SK-N-MC (cell line): Measurements from ENCODE around the gene TLX2.

Source experiments
- DNase-seq: peaks from one replicate; pipeline ENCODE4 v3.0.0-alpha.2; 2011; ENCODE audit warnings: low read depth, low spot score
- H3K27ac ChIP-seq: fragments of 200-600 bp; sonication (generic); 2 replicates; pipeline ENCODE4 v1.5.1; 2016; ENCODE audit warnings: mixed run types
- H3K36me3 ChIP-seq: fragments of 200-600 bp; sonication (generic); 2 replicates; pipeline ENCODE4 v1.6.1; 2017; ENCODE audit warnings: antibody characterized with exemption, low read length, mixed read lengths; ENCODE audit not compliant: insufficient read depth
- H3K4me3 ChIP-seq: fragments of 200-600 bp; sonication (generic); 2 replicates; pipeline ENCODE4 v1.5.1; 2016
- H3K9ac ChIP-seq: fragments of 200-600 bp; sonication (generic); 2 replicates; pipeline ENCODE4 v1.8.0; 2017; ENCODE audit warnings: mixed run types, mixed read lengths; ENCODE audit not compliant: insufficient read length
- H3K9me3 ChIP-seq: fragments of 200-600 bp; sonication (generic); 2 replicates; pipeline ENCODE4 v1.6.1; 2017; ENCODE audit warnings: low read depth, mild to moderate bottlenecking, antibody characterized with exemption, low read length, moderate library complexity, mixed read lengths
- EZH2 ChIP-seq: fragments of 200-600 bp; sonication (generic); IDR thresholded peaks from one replicate; pipeline ENCODE4 v1.6.1; 2017; ENCODE audit warnings: antibody characterized with exemption
- FOXP2 ChIP-seq: optimal IDR thresholded peaks from 2 replicates; pipeline ENCODE3; 2011; ENCODE audit warnings: mild to moderate bottlenecking, moderate library complexity; ENCODE audit not compliant: insufficient read depth; ENCODE audit errors: extremely low read length, control extremely low read depth
- POLR2AphosphoS5 ChIP-seq: IDR thresholded peaks from 2 replicates; pipeline ENCODE4 v1.6.1; 2012; ENCODE audit warnings: mild to moderate bottlenecking, low read depth, low read length, borderline replicate concordance

Gene TLX2

GRCh38 chr2:74546004-74546403 lies 31.8 kb downstream of the TLX2 start:
- H3K4me3 ChIP-seq = no peak overlapping the region
- no peaks in the 10 kb centered on the region for H3K9me3 ChIP-seq
- no peak overlapping the region for H3K27ac ChIP-seq
- TF ChIP-seq EZH2 = no peak
- no peak for TF ChIP-seq POLR2AphosphoS5
- TF ChIP-seq FOXP2 = no peak
- no peaks in the 10 kb centered on the region for H3K36me3 ChIP-seq
- no peak overlapping the region for H3K9ac ChIP-seq
- no peak for DNase-seq

- no peak for DNase-seq
- no peak for TF ChIP-seq EZH2
- TF ChIP-seq FOXP2 = no peak
- TF ChIP-seq POLR2AphosphoS5 = no peak
- Histone ChIP-seq H3K36me3 (no peaks in the 10 kb centered on the region), H3K27ac (no peak overlapping the region), H3K9ac (peak overlapping the region; percentile 59), H3K9me3 (no peaks in the 10 kb centered on the region), H3K4me3 (peak overlapping the region; percentile 76)
Observed at GRCh38 chr2:74548285-74548899, 34.1 kb downstream of the TLX2 start.

- DNase-seq = no peak
- peak overlapping the region; percentile 59 for H3K9ac ChIP-seq
Observed at GRCh38 chr2:74548900-74549826, 34.9 kb downstream of the TLX2 start.

GRCh38 chr2:74550231-74550630 lies 36.0 kb downstream of the TLX2 start:
- DNase-seq = no peak
- no peak overlapping the region for H3K9ac ChIP-seq
- no peak overlapping the region for H3K4me3 ChIP-seq
- no peak overlapping the region for H3K27ac ChIP-seq
- TF ChIP-seq EZH2 = no peak
- no peak for TF ChIP-seq POLR2AphosphoS5
- no peak for TF ChIP-seq FOXP2
- no peaks in the 10 kb centered on the region for H3K9me3 ChIP-seq
- H3K36me3 ChIP-seq = no peaks in the 10 kb centered on the region

More at GRCh38 chr2:74548900-74549826, 34.9 kb downstream of the TLX2 start:
- Histone ChIP-seq H3K36me3 (no peaks in the 10 kb centered on the region), H3K27ac (no peak overlapping the region), H3K4me3 (peak overlapping the region; percentile 76), H3K9me3 (no peaks in the 10 kb centered on the region)
- TF ChIP-seq EZH2 = no peak
- TF ChIP-seq POLR2AphosphoS5 = no peak
- TF ChIP-seq FOXP2 = no peak

GRCh38 chr2:74551530-74551929 lies 37.3 kb downstream of the TLX2 start:
- Histone ChIP-seq H3K9ac (no peak overlapping the region), H3K27ac (no peak overlapping the region), H3K9me3 (no peaks in the 10 kb centered on the region), H3K4me3 (no peak overlapping the region), H3K36me3 (no peaks in the 10 kb centered on the region)
- DNase-seq = no peak
- TF ChIP-seq POLR2AphosphoS5 (no peak), EZH2 (no peak), FOXP2 (no peak)

GRCh38 chr2:74551942-74552913 lies 38.0 kb downstream of the TLX2 start:
- Histone ChIP-seq H3K36me3 (no peaks in the 10 kb centered on the region), H3K4me3 (no peak overlapping the region), H3K9ac (no peak overlapping the region), H3K9me3 (no peaks in the 10 kb centered on the region), H3K27ac (no peak overlapping the region)
- DNase-seq = no peak
- TF ChIP-seq POLR2AphosphoS5 = no peak
- no peak for TF ChIP-seq EZH2
- no peak for TF ChIP-seq FOXP2

- H3K36me3 ChIP-seq = no peaks in the 10 kb centered on the region
- H3K27ac ChIP-seq = no peak overlapping the region
- H3K4me3 ChIP-seq = no peak overlapping the region
- H3K9me3 ChIP-seq = no peaks in the 10 kb centered on the region
- TF ChIP-seq FOXP2 (no peak), EZH2 (no peak), POLR2AphosphoS5 (no peak)
- H3K9ac ChIP-seq = no peak overlapping the region
- DNase-seq = no peak
Observed at GRCh38 chr2:74552914-74553811, 38.9 kb downstream of the TLX2 start.
